K562 (cell line): ENCODE measurements around the gene DHX35. TPM values are rescaled to one million over a fixed set of nuclear protein-coding genes. Genes with fewer than 3 reads are reported as not detected.
A peak's percentile ranks its signal among the peaks of the same experiment; 100 is the strongest.

Experiments used
- ATF3 ChIP-seq, 2 experiments: fragments of 450-650 bp in 1 of 2; sonication (generic) in 1 of 2; formaldehyde crosslinking in 1 of 2; IDR thresholded peaks in 1 of 2; conservative IDR thresholded peaks in 1 of 2; 2 replicates each; pipeline versions ENCODE4 v1.6.1 to v1.8.1; 2016 to 2023; ENCODE audit warnings: mild to moderate bottlenecking in 2 of 2, moderate library complexity in 2 of 2, inconsistent platforms in 1 of 2, missing genetic modification reagents in 1 of 2
- BRF1 ChIP-seq: IDR thresholded peaks from 3 replicates; pipeline ENCODE4 v1.6.1; 2011; ENCODE audit warnings: borderline replicate concordance, mild to moderate bottlenecking; ENCODE audit not compliant: insufficient read length; ENCODE audit errors: extremely low read depth
- CEBPB ChIP-seq: fragments of 450-650 bp; IDR thresholded peaks from 2 replicates; pipeline ENCODE4 v1.6.1; 2016; ENCODE audit warnings: missing genetic modification characterization, missing compliant biosample characterization
- CREM ChIP-seq: IDR thresholded peaks from 2 replicates; pipeline ENCODE4 v1.6.1; 2014; ENCODE audit warnings: antibody characterized with exemption, low read depth
- ELF4 ChIP-seq: fragments of 450-650 bp; formaldehyde crosslinking; IDR thresholded peaks from 2 replicates; pipeline ENCODE4 v1.4.0; 2022; ENCODE audit warnings: missing genetic modification characterization
- FUS ChIP-seq: fragments of 200-400 bp; formaldehyde crosslinking; optimal IDR thresholded peaks from 2 replicates; pipeline ENCODE3; 2017; ENCODE audit warnings: low read depth, low read length
- HNRNPLL ChIP-seq: fragments of 200-400 bp; formaldehyde crosslinking; IDR thresholded peaks from 2 replicates; pipeline ENCODE4 v1.6.1; 2017; ENCODE audit warnings: low read length, low read depth, mild to moderate bottlenecking; ENCODE audit not compliant: poor library complexity, severe bottlenecking
- LCOR ChIP-seq: sonication (generic); formaldehyde crosslinking; IDR thresholded peaks from 2 replicates; pipeline ENCODE4 v1.8.0; 2022; ENCODE audit warnings: mild to moderate bottlenecking, missing genetic modification reagents
- LEF1 ChIP-seq: fragments of 450-650 bp; IDR thresholded peaks from 2 replicates; pipeline ENCODE4 v1.6.1; 2016; ENCODE audit warnings: mild to moderate bottlenecking
- MAZ ChIP-seq, 2 experiments: fragments of 450-650 bp in 1 of 2; sonication (generic) in 1 of 2; formaldehyde crosslinking; IDR thresholded peaks in 1 of 2; conservative IDR thresholded peaks in 1 of 2; 2 replicates each; pipeline versions ENCODE4 v1.4.0 to v1.5.0; 2020; ENCODE audit warnings: mild to moderate bottlenecking in 1 of 2, missing genetic modification reagents in 1 of 2
- MCM5 ChIP-seq: fragments of 450-650 bp; IDR thresholded peaks from 2 replicates; pipeline ENCODE4 v1.6.1; 2016; ENCODE audit warnings: low read depth
- NBN ChIP-seq: fragments of 450-650 bp; IDR thresholded peaks from 2 replicates; pipeline ENCODE4 v1.6.1; 2016; ENCODE audit warnings: low read depth, mild to moderate bottlenecking
- RAD21 ChIP-seq, 2 experiments: fragments of 250-450 bp in 1 of 2; fragments of 450-650 bp in 1 of 2; sonication (Bioruptor Pico) in 1 of 2; formaldehyde crosslinking in 1 of 2; IDR thresholded peaks in 1 of 2; conservative IDR thresholded peaks in 1 of 2; 2 replicates each; pipeline versions ENCODE4 v1.4.0 to v1.8.0; 2020 to 2022; ENCODE audit warnings: mild to moderate bottlenecking in 2 of 2, moderate library complexity in 1 of 2
- RB1 ChIP-seq: fragments of 450-650 bp; IDR thresholded peaks from 2 replicates; pipeline ENCODE4 v1.6.1; 2017; ENCODE audit warnings: low read depth, mild to moderate bottlenecking
- TOE1 ChIP-seq, 2 experiments: fragments of 450-650 bp in 1 of 2; sonication (generic) in 1 of 2; formaldehyde crosslinking in 1 of 2; IDR thresholded peaks; 2 replicates each; pipeline versions ENCODE4 v1.7.1 to v1.8.0; 2016 to 2022; ENCODE audit warnings: borderline replicate concordance in 2 of 2, mild to moderate bottlenecking in 2 of 2, antibody characterized with exemption in 1 of 2, inconsistent platforms in 1 of 2, low read depth in 1 of 2, missing genetic modification reagents in 1 of 2, moderate library complexity in 1 of 2
- ZKSCAN8 ChIP-seq: fragments of 200-800 bp; sonication (Bioruptor generic); IDR thresholded peaks from 2 replicates; pipeline ENCODE4 v1.6.1; 2016; ENCODE audit warnings: missing genetic modification characterization, missing compliant biosample characterization
- ZNF133 ChIP-seq: fragments of 250-450 bp; sonication (Bioruptor Pico); IDR thresholded peaks from 2 replicates; pipeline ENCODE4 v1.4.0; 2020; ENCODE audit warnings: mild to moderate bottlenecking
- ZNF583 ChIP-seq: fragments of 250-450 bp; sonication (Bioruptor Pico); IDR thresholded peaks from 2 replicates; pipeline ENCODE4 v1.4.0; 2020
- ZNF76 ChIP-seq: fragments of 250-450 bp; sonication (Bioruptor Pico); IDR thresholded peaks from 2 replicates; pipeline ENCODE4 v1.4.0; 2020; ENCODE audit warnings: mild to moderate bottlenecking, moderate library complexity, borderline replicate concordance
- ZNF766 ChIP-seq: fragments of 200-800 bp; sonication (Bioruptor generic); conservative IDR thresholded peaks from 2 replicates; pipeline ENCODE4 v1.6.1; 2016; ENCODE audit warnings: missing genetic modification characterization, missing compliant biosample characterization
- ZSCAN32 ChIP-seq: fragments of 450-650 bp; formaldehyde crosslinking; IDR thresholded peaks from 2 replicates; pipeline ENCODE4 v1.4.0; 2020; ENCODE audit warnings: mild to moderate bottlenecking, moderate library complexity
- polyA plus RNA-seq, 8 experiments: library from polyadenylated mRNA; depleted of rRNA in 4 of 8; stranded (reverse) in 5 of 8; unstranded in 3 of 8; fragments of >200 nt; fragmentation: Nextera tagmentation in 2 of 8; fragmentation: Illumina TruSeq in 1 of 8; extraction: Ambion mirVana in 2 of 8; extraction: Trizol in 1 of 8; gene quantifications; 2 replicates each; pipeline versions ENCODE4 v1.2.1 to v1.2.3, GENCODE V29; 2011 to 2014; ENCODE audit warnings: inconsistent platforms in 1 of 8, missing spikeins in 1 of 8
- total RNA-seq, 7 experiments: library from RNA; depleted of rRNA in 6 of 7; stranded (reverse); fragments of >200 nt in 6 of 7; fragmentation: Illumina TruSeq in 2 of 7; extraction: Trizol in 2 of 7; gene quantifications; 2 replicates each; pipeline versions ENCODE4 v1.2.1 to v1.2.3, GENCODE V29; 2011 to 2021; ENCODE audit warnings: low replicate concordance in 1 of 7
- TF ChIP-seq, protein P1 (sequence below): fragments of 250-450 bp; sonication (Bioruptor Pico); IDR thresholded peaks from 2 replicates; pipeline ENCODE4 v1.9.0; 2021; ENCODE audit warnings: mild to moderate bottlenecking, inconsistent platforms
- TF ChIP-seq, protein P2 (sequence below): fragments of 200-800 bp; sonication (Bioruptor generic); IDR thresholded peaks from 2 replicates; pipeline ENCODE4 v1.6.1; 2017; ENCODE audit warnings: missing genetic modification characterization, missing compliant biosample characterization

The DHX35 gene
- total and polyA plus RNA-seq, 9 of the 15 experiments (the other 6 are each of a cell fraction or from before 2014, with no cell fraction given) = 6.5 to 25.6 (median 16.9) TPM

DNA sequence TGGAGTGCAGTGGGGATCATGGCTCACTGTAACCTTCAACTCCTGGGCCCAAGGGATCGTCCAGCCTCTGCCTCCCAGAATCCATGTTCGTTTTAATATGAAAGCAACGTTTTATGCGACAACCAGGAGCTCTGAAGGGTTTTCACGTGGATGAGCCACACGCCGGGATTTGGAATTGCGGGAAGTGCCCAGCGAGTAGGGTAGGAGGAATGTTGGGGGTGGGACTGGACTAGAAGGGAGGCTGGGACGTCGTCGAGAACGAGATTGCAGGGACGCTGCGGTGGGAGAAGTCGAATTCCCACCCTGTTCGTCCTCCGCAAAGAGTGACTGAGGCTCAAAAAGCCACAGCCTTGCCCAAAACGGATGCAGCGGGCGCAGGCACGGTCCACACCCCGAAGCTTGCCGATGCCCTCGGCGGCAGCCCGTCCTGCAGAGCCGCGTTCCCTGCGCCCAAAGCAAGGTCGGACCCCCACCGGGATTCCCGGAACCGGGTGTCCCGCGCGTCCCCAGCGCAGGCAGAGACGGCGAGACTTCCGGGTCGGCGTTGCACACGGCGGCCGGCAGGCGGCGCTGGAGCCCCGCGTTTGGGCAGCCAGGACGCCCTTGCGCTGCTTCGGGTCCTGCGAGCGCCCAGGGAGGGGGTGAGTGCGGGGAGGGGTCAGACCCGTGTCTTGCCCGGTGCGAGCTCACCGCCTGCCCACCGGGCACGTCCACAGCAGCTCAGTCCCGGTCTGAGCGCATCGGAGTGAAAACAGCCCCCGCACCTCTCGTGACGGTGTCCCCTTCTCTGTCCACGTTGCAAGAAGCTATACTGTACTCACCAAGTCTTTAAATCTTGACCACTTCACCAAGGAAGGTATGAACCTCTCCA, 87.8 kb downstream of the DHX35 start (continued):
- TF ChIP-seq RB1 = peak; percentile 94
- no peak for TF ChIP-seq ZNF766 (CRISPR knock-in tag)
- TF ChIP-seq FUS = peak; percentile 39
- no peak for TF ChIP-seq ZNF583 (CRISPR knock-in tag)
- peak; percentile 56; the same call in 1 of the 2 replicates for TF ChIP-seq ZNF76 (CRISPR knock-in tag)
- TF ChIP-seq CEBPB (tag) = no peak
- TF ChIP-seq ELF4 = peak; percentile 91
- TF ChIP-seq ZKSCAN8 (CRISPR knock-in tag) = no peak
- no peak for TF ChIP-seq ZSCAN32 (CRISPR knock-in tag)
- TF ChIP-seq MAZ (CRISPR knock-in tag; conservative IDR thresholded peaks at IDR 0.05 in 1 of 2, IDR thresholded peaks at IDR 0.05 in 1 of 2) = peak; percentile 88 to 93
- TF ChIP-seq LCOR (CRISPR knock-in tag) = peak; percentile 48; the same call in 1 of the 2 replicates
- TF ChIP-seq MCM5 = no peak
- no peak for TF ChIP-seq ZNF133
- TF ChIP-seq, protein P1, sequence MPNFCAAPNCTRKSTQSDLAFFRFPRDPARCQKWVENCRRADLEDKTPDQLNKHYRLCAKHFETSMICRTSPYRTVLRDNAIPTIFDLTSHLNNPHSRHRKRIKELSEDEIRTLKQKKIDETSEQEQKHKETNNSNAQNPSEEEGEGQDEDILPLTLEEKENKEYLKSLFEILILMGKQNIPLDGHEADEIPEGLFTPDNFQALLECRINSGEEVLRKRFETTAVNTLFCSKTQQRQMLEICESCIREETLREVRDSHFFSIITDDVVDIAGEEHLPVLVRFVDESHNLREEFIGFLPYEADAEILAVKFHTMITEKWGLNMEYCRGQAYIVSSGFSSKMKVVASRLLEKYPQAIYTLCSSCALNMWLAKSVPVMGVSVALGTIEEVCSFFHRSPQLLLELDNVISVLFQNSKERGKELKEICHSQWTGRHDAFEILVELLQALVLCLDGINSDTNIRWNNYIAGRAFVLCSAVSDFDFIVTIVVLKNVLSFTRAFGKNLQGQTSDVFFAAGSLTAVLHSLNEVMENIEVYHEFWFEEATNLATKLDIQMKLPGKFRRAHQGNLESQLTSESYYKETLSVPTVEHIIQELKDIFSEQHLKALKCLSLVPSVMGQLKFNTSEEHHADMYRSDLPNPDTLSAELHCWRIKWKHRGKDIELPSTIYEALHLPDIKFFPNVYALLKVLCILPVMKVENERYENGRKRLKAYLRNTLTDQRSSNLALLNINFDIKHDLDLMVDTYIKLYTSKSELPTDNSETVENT (CRISPR knock-in tag) = peak; percentile 37; the same call in 1 of the 2 replicates
- TF ChIP-seq LEF1 = no peak
- 0 out of 2 replicates have a peak, but pooled peaks have one; percentile 36 for TF ChIP-seq TOE1 (IDR thresholded peaks at IDR 0.05; ENCODE audit: borderline replicate concordance)
- no peak for TF ChIP-seq TOE1 (CRISPR knock-in tag; IDR thresholded peaks at IDR 0.05; ENCODE audit: borderline replicate concordance, low read depth)
- TF ChIP-seq NBN = no peak
- TF ChIP-seq BRF1 = no peak
- peak; percentile 57 for TF ChIP-seq CREM
- TF ChIP-seq, protein P2, sequence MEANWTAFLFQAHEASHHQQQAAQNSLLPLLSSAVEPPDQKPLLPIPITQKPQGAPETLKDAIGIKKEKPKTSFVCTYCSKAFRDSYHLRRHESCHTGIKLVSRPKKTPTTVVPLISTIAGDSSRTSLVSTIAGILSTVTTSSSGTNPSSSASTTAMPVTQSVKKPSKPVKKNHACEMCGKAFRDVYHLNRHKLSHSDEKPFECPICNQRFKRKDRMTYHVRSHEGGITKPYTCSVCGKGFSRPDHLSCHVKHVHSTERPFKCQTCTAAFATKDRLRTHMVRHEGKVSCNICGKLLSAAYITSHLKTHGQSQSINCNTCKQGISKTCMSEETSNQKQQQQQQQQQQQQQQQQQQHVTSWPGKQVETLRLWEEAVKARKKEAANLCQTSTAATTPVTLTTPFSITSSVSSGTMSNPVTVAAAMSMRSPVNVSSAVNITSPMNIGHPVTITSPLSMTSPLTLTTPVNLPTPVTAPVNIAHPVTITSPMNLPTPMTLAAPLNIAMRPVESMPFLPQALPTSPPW (CRISPR knock-in tag) = peak; percentile 77
- peak; percentile 83 for TF ChIP-seq HNRNPLL
- no peak for TF ChIP-seq ATF3 (IDR thresholded peaks at IDR 0.05)
- no peak for TF ChIP-seq ATF3 (CRISPR knock-in tag; conservative IDR thresholded peaks at IDR 0.05)
- peak; percentile 88 to 93 for TF ChIP-seq RAD21 (CRISPR knock-in tag; conservative IDR thresholded peaks at IDR 0.05 in 1 of 2, IDR thresholded peaks at IDR 0.05 in 1 of 2)
